Stimulated activated CD4-positive, alpha-beta T cell treated with anti-CD3 and anti-CD28 coated beads, Interleukin-4, amount 100 ng/mL, for 24 hours (primary cell): ENCODE results near the gene DLX1.
"Not testable (repeated sequence)": the region's sequence is repeated elsewhere in the genome, so short reads cannot be mapped to it uniquely, and the experiment has no call there.

ENCODE experiments used
- DNase-seq: peaks from one replicate; pipeline ENCODE4 v3.0.0-alpha.2; 2020

DLX1 gene

DNA sequence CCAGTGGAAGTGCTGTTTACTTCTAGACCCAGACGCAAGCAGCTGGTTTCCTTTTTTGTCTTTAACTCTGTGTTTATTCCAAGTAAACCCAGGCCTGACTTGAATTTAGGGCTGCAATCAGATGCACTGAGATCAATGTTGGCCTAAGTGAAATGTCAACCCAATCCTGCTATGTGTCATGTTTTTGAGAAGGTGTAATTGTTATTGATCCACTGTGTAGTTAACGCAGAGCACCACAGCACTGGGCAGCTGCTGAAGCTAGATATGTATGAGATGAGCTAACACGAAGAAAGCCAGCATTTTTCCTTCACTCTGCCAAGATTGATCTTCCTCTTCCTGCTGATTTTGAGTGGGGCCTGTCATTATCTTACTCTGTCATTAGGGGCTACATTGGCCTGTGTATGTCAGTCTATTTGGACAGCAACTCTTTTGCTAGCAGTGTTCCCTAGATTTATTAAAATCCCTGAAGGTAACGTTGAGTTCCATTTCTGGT lies 18.9 kb upstream of the DLX1 start:
- no peak for DNase-seq

DNA sequence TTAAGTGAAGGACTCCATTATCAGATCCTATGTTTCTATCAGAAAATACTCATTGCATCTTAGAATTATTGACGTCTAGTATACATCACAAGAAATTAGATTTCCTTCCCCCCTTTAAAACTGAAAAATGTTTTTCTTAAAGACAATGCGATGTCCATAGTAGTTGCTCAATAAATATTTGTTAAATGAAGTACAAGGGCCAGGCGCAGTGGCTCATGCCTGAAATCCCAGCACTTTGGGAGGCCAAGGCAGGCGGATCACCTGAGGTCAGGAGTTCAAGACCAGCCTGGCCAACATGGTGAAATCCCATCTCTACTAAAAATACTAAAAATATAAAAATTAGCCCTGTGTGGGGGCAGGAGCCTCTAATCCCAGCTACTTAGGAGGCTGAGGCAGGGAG lies 17.4 kb upstream of the DLX1 start:
- not testable (repeated sequence) for DNase-seq

DNA sequence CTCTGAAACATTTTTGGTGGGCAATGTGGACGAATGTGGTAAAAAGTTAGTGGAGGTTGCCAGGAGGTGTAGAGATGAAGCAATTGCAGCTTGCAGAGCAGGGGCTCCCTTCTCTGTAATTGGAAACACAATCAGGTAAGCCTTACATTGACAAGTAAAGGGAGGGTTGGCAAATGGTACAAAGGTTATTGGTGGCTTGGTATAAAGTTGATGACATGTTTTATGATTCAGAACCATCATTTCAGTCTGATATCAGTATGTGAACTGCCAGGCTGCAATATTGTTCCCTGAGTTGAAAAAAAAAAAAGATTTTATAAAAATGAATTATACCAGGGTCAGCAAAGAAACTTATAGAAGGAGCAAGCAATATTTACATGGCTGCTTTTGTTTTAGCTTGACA lies 14.4 kb upstream of the DLX1 start:
- DNase-seq: no peak

DNA sequence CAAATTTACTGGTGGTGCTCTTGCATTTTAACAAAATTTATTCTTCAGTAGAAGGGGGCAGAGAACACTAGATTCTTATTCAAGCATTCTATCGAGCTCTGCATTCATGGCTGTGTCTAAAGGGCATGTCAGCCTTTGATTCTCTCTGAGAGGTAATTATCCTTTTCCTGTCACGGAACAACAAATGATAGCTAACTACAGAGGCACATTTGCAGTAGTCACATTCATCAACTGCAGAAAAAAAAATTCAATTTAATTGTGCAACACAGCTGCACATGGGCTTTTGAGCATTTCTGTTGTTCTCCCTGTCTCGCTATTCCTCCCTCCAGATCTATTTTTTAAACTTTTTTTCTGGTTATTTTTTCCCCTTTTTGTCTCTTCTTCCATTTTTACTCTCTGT lies 13.0 kb upstream of the DLX1 start:
- DNase-seq: no peak

DNA sequence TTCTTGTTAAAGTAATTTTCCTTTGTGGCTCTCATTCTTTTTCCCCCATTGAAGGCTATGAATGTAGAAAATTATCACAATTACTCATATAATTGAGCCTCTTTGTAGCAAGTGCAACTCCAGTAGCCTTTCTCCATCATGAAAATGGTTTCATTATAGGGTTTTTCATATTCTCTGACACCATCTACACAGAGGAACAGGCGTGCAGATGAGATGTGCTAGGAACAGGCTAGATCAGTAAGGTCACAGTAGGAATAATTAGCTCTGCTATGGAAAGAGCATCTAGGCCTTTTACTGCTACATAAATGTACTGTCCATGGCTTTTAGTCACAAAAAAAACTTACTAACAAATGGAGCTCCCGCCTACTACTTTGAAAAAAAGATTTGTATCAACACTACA lies 12.6 kb upstream of the DLX1 start:
- DNase-seq: no peak

DNA sequence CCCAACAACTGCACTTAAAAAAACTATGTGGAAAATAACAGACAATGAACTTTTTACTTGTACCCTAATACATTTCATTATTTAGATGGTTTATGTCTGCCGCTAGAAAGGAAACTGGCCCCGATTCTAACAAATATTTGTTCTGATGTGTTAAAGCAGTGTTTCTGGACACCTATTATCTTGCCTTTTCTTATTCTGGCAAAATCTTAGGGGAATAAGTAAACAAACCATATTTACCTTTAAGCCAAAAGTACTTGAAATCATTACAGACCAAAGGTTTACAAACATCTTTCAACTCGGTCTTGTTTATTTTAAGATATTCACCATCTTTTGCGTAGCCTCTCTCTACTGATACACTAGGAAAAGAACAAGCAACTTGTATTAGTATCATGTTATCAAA lies 11.8 kb upstream of the DLX1 start:
- DNase-seq: no peak

DNA sequence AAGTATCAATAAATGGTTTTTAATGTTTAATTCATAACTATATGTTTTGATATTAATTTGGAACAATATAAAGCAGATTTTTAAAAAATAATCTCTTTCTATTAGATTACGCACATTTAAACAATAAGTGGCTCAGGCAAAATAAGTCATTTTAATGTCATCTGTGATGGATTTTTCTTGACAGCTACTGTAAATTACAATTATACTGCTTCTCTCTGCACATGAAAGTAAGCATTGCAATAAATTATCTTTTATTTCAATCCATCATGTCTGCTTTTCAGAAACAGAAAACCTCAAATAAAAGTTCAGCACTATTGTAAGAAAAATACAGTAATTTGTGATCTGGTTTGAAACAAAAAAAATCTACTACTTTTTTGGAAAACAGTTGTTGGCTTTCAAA lies 11.1 kb upstream of the DLX1 start:
- no peak for DNase-seq

DNA sequence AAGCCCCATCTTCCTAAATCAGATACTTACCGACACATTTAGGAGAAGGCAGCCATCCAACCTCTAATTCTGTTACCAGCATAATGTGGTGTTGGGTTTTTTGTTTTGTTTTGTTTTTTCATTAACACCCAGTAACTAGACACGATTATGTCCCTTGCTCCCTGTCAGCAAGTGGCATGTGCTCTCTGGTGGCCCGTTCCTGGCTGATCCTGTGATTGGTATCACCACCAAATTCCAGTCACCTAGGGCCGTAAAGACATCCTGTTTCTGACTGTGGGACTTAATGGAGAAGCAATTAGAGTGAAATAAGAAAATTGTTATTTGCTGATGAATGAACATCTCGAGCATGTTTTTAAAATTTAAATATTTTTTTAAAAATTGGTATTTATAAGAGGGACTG lies 5.9 kb upstream of the DLX1 start:
- no peak for DNase-seq

DNA sequence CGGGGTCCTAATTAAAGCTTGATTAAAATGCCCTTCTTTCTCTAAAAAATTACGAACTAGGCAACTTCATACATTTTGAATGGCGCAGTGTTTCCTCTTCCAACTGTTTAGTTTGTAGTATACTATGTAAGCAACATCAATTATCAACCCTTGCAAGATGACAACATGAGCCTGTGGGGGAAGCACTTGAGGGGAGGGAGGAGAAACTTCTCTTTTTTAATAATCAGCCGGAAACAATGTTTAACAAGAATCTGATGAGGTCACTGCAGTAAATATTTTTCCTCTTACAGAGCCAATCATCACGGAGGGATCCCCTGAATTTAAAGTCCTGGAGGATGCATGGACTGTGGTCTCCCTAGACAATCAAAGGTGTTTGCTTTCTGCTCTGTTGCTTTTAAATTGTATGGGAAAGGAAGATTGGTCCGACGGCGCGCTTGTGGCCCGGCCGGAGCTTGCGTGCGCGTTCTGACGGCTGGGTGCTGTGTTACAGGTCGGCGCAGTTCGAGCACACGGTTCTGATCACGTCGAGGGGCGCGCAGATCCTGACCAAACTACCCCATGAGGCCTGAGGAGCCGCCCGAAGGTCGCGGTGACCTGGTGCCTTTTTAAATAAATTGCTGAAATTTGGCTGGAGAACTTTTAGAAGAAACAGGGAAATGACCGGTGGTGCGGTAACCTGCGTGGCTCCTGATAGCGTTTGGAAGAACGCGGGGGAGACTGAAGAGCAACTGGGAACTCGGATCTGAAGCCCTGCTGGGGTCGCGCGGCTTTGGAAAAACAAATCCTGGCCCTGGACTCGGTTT lies 5.3 kb upstream of the DLX1 start:
- DNase-seq: no peak

DNA sequence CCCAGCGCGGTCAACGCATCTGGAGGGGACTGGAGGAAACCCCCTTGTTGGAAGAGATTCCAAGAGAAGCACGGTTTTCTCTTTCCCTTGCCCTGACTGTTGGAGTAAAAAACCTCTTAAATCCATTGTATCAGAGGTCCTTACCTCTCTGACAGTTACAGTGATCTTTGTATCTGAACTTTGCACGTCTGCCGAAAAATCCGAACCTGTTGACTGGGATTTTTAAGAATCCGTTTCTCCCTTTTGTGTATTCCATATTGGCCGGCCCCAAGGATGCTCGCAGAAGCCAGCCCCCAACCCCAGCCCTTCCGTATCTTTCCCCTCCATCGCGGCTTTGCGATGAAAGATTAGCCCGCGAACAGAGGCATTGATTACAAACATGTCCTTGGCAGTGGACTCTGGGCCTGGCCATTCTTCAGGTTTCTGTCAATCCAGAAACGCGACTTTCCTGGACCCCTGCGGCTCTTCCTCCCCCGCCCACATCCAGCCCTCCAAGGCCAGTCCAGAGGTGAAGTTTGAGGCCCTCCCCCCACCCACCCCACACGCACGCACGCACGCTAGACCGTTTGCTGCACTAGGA lies 4.6 kb upstream of the DLX1 start:
- DNase-seq: no peak

DNA sequence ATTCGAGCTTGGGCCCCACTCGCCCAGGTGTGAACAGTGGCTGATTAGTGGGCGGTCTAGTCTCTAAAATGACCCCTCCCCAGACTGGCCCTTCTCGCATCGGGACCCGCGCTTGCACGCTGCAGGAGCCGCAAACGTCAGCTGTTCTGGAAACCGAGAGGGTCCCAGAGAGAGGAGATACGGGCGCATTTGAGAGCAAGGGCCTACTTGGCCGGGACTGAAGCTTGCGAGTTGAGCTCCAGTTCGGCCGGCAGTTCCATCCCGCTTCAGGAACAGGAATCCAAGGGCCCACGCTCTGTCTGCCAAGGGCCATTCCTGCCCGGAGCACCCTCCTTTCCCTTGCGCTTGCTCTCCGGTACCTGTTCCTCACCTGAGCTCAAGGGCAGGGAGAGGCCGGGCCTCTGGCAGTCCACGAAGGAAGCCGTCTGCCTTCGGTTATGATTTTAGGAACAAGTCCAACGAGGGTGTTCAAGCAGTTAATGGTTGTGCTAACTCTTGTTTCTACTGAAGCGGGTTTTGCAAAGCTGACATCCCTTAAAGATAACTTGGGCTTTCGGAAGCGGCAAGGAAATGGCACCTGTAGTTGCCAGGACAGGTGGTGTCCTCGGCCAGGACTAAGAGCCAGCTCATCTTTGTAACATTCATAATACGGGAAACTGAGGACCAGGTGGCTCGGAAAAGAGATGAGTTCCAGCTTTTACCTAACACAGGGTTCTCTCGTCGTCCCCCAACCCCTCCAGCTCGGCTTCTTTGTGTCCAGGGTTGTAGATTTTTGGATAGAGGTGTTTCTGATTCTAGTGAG lies 3.9 kb upstream of the DLX1 start:
- DNase-seq: no peak

DNA sequence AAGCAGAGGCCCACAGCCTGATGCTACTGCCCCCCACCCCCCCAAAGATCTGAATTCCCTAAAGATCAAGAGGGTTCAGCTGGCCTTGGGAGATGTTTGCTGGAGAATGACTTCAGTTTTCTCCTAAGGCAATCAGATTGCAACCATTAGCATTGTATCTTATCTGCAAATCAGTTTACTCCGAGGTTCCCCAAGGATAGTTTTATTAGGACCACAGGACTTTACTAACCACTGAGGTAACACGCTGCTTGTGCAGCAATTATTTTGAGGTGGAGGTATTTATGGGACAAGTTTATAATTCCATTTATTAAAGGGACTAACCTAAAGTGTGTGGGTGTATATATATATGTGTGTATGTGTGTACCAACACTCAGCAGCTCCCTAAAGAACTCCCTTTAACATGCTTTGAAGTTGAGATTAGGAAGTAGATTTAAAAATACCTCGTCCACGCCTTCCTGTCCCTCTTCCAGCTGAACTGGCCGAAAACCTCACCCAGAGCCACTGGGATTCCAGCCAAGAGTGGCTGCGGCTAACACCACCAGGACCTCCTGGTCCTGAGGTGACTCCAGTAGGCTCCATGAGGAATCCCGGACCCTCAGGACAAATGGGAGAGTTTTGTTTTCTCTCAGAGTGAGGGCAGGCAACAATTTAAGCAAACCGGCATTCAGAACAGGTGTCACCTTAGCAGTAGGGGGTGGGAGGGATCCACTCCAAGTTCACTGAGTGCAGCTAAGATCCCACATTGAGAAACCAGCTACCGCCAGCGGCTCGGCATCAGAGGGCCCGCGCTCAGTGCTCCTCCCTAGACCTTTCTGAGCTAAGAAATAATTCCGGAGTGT lies 3.0 kb upstream of the DLX1 start:
- DNase-seq: no peak

DNA sequence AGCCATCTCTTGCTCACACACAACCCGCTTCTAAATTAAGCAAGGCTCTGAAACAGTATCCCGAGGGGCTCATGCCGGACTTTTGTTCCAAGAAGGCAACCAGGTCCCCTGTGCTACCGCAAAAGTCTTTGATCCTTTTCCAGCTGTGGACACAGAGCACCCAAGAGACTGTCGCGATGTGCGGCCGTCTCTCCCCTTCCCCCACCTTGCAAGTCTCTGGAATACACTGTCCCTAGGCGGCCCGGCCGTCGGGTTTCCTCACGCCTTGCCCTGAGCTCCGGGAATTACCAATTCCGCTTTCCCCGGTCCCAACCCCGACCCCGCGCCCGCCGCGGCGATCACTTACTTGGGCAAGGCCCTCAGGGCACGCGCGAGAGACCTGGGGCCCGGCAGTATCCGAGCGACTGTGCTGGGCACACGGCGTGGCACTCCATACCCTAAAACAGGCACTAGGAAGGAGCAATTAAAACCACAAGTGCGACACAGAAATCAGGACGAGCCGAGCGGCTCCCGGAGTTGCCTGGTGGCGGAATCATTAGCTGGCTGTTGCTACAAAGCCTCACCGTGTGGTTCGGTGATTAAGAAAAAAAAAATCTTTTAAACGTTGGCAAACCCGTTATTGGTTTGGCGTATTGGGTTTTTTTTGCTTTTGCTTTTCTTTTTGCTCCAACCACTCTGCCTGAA lies 2.2 kb upstream of the DLX1 start:
- no peak for DNase-seq

DNA sequence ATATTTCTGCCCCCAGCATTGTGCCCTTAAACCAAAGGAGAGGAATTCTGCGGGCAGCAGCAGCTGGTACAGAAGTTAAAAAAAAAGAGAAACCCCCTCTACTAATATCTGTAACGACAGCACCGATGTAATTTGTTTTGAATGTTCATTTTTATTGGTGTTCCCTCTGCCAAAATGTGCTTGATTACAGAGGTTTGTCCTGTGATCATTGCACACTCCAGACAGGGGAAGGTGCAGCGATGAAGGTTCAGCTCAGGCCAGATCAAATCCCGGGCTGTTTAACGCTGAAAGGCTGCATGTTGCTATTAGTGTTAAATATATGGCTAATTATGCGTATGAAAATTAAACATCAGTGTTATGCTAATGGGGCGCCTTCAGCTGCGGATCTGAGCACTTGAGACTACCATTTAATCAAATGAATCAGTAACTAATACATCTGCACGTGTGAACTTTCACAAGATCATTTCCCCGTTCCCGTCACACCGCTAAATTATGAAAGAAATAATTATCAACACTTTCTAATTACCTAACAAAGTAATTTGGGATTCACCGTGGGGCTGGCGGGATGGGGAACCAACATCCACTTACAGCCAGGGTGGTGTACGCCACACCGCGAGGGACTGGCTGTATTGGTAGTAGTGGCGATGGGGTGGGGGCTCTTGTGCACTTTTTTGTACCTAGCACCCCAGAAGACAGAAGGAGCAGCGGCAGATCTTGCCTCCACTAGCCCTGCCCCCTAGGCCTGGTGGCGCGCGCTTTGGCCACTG lies 1.5 kb upstream of the DLX1 start:
- no peak for DNase-seq

DNA sequence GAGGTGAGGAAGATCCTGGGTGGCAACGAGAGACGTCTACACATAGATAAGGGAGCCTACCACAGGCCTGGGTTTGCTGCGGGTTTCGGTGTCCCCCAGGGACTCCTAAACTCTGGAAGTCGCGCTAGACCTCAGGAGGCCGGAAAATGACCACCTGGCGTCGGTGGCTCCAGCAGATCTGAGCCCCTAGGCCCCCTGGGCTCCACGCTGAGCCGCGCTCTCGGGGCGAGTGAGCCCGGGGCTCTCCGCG lies 987 bp upstream of the DLX1 start:
- DNase-seq: no peak

DNA sequence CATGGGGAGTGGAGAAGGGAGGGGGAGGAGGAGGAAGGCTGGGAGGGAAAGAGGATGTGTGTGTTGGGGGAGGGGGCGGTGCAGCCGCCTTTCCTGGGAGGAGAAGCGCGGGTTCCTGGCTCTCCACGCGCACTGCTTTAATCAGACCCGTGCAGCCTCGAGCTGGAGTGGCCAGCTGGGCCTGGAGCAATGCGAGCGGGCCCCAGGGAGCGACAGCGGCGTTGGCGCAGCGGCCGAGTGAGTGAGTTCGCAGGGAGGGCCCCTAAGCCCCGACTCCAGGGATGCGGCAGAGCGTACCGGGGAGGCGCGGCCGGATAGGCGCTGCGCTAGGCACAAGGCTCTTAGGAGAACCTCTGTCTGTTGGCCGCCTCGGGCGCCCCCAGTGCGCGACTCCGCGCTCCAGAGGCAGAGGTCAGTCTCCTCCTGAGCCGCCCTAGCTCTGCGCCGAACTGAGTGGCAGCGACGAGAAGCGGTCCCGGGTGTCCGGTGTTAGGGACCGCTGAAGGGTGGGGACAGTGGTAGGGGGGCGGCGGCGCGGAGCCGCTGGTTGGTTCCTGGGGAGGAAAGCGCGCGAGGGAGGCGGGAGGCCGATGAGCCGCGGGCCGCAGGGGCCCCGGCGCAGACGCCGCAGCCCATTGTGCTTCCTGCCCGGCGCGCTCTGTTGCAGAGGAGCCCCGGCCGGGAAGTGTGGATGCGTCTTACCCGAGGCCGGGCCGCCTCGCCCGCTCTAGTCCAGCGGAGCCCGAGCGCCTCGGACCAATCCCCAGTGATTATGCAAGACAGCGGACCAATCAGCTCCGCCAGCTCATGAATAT lies 455 bp upstream of the DLX1 start:
- DNase-seq: peak; percentile 58

DNA sequence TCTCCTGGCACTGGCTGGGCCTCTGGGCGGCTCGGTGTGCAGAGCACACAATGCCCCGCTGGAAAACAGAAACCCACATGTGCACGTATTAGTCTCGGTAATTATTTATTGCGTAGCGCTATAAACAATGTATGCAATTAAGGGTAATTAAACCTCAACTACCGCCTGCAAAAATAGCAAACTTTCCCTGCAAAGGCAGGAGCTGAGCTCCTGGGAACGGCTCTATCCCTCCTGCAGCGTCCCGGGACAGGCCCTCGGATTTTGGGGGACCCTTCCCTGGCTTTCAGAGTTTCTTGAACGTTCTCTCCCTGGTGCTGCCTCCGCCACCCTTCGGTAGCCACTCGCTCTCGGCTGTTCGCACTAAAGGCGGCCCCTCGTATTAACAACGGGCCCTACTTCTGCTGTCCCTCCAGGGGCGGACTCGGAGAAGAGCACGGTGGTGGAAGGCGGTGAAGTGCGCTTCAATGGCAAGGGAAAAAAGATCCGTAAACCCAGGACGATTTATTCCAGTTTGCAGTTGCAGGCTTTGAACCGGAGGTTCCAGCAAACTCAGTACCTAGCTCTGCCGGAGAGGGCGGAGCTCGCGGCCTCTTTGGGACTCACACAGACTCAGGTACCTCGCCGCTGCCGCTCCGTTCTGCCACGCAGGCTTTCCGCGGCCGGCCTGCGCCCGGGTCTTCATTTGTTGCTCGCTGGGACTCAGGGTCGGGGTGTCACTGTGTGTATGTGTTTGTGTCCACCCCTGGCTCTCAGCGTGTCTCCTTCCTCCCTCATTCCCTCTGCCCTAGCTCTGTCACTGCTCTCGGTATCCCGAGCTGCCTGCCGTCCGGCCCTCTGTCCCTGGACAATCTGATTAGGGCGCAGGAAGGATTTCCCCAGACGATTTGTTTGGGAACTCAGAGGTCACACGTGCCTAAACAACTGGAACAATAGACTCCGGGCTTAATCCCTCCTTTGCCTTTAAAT lies 1.2 kb downstream of the DLX1 start:
- no peak for DNase-seq

DNA sequence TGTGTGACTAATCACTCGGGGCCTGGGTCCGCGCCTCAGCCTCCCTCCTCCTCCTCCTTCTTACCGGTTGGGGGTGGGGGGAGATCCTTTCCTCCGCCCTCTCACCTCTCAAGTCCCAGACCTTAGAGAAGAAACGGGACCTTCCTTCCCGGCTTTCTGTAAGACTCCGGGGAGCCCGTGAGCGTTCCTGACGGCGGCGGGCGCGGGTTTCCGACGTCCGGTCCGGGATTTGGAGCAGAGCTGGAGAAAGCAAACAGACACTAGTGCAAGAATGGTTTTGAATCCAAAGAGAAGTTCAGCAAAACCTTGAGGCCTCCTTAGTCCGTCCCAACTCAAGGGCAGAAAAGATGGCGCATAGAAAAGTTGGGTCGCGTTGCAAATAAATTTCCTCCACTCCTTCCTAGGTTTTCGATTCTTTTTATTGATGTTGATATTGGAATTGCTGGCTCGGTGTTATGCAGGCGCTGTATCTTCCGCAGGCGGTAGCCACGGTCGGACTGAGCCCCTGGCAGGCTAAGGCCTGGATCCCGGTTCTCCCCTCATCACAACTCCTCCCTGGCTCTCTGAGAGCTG lies 2.0 kb downstream of the DLX1 start:
- no peak for DNase-seq

DNA sequence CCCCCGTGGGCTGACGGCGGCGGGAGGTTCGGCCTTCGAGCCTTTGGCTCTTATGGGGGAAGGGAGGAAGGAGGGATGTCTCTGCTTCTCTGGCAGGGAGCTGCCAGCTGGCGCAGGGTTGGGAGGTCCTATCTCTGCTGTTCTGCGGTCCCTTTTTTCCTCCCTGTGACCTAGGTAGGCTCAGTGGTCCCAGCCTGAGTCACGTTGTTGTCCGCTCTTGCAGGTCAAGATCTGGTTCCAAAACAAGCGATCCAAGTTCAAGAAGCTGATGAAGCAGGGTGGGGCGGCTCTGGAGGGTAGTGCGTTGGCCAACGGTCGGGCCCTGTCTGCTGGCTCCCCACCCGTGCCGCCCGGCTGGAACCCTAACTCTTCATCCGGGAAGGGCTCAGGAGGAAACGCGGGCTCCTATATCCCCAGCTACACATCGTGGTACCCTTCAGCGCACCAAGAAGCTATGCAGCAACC lies 2.5 kb downstream of the DLX1 start:
- no peak for DNase-seq
